ENCODE measurements around the gene TCF7L1.

The TCF7L1 gene

GRCh38 chr2:85166021-85166420 lies 32.8 kb downstream of the TCF7L1 start:
- no peak for DNase-seq (ENCODE audit: low read depth, low spot score)
- no peak overlapping the region for H3K4me3 ChIP-seq (ENCODE audit: low read depth, low read length)
- TF ChIP-seq, protein P1, sequence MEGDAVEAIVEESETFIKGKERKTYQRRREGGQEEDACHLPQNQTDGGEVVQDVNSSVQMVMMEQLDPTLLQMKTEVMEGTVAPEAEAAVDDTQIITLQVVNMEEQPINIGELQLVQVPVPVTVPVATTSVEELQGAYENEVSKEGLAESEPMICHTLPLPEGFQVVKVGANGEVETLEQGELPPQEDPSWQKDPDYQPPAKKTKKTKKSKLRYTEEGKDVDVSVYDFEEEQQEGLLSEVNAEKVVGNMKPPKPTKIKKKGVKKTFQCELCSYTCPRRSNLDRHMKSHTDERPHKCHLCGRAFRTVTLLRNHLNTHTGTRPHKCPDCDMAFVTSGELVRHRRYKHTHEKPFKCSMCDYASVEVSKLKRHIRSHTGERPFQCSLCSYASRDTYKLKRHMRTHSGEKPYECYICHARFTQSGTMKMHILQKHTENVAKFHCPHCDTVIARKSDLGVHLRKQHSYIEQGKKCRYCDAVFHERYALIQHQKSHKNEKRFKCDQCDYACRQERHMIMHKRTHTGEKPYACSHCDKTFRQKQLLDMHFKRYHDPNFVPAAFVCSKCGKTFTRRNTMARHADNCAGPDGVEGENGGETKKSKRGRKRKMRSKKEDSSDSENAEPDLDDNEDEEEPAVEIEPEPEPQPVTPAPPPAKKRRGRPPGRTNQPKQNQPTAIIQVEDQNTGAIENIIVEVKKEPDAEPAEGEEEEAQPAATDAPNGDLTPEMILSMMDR (IDR thresholded peaks at IDR 0.05; ENCODE audit: low read depth, low read length), result no peak
- in situ Hi-C loops (cut with HindIII; ENCODE audit: low sequenced_read_pairs), result no loop called here

DNA sequence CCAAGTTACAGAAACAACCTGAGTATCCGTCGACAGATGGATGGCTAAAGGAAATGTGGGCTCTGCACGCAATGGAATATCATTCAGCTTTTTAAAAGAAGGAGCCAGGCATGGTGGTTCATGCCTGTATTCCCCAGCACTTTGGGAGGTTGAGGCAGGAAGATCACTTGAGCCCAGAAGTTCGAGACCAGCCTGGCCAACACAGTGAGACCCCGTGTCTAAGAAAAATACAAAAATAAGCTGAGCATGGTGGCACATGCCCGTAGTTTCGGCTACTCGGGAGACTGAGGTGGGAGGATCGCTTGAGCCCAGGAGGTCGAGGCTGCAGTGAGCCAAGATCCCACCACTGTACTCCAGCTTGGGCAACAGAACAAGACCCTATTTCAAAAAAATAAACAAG lies 34.3 kb downstream of the TCF7L1 start:
- no peak overlapping the region for H3K4me3 ChIP-seq (ENCODE audit: low read depth, low read length)
- TF ChIP-seq, protein P1 (IDR thresholded peaks at IDR 0.05; ENCODE audit: low read depth, low read length), result no peak
- DNase-seq (ENCODE audit: low read depth, low spot score), result no peak
- in situ Hi-C loops (cut with HindIII; ENCODE audit: low sequenced_read_pairs), result no loop called here

DNA sequence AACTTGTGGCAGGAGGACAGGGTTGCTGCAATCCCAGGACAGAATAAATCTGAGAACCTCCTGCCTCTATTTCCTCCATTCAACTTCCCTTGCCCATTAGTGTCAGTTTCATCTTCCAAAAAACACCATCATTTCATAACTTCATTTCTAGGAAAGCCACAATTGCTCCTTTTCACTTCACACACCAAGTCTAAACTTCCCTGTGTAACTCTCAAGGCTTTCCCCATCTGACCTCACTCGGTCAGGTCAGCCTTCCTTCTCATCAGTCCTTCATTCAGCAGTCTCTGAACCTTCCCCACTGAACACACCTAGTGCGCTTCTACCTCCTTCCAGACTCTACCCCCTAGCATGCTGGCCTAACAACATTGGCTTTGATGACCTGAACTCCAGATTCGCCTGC lies 35.8 kb downstream of the TCF7L1 start:
- in situ Hi-C loops (cut with HindIII; ENCODE audit: low sequenced_read_pairs), result no loop called here
- no peak for DNase-seq (ENCODE audit: low read depth, low spot score)
- TF ChIP-seq, protein P1 (IDR thresholded peaks at IDR 0.05; ENCODE audit: low read depth, low read length), result no peak
- H3K4me3 ChIP-seq (ENCODE audit: low read depth, low read length), result no peak overlapping the region

DNA sequence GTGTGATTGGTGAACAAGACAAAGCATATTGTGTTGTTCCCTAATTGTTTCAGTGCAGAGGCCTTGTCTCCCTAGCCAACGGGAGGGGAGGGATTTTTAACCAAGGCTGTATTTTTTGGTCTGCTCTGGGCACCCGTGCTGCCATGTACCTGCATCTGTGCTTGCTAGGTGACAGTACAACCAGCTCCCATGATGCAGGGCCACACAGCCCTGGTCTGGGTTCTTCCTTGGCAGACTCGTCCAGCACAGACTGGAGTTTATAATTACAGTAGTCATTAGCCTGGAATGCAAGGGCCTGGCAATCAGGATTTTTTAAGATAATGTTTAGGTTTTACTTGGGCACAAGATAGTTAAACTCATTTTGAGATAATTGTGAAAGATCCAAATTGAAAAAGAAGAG lies 36.4 kb downstream of the TCF7L1 start:
- no peak for DNase-seq (ENCODE audit: low read depth, low spot score)
- in situ Hi-C loops (cut with HindIII; ENCODE audit: low sequenced_read_pairs), result no loop called here
- TF ChIP-seq, protein P1 (IDR thresholded peaks at IDR 0.05; ENCODE audit: low read depth, low read length), result no peak
- no peak overlapping the region for H3K4me3 ChIP-seq (ENCODE audit: low read depth, low read length)

- DNase-seq (ENCODE audit: low read depth, low spot score), result no peak
- TF ChIP-seq, protein P1 (IDR thresholded peaks at IDR 0.05; ENCODE audit: low read depth, low read length), result no peak
- no peak overlapping the region for H3K4me3 ChIP-seq (ENCODE audit: low read depth, low read length)
- in situ Hi-C loops (cut with HindIII; ENCODE audit: low sequenced_read_pairs), result no loop called here
These were observed 37.8 kb downstream of the TCF7L1 start for GRCh38 chr2:85170938-85171475.

GRCh38 chr2:85171916-85172315 lies 38.7 kb downstream of the TCF7L1 start:
- no peak for DNase-seq (ENCODE audit: low read depth, low spot score)
- in situ Hi-C loops (cut with HindIII; ENCODE audit: low sequenced_read_pairs), result no loop called here
- no peak overlapping the region for H3K4me3 ChIP-seq (ENCODE audit: low read depth, low read length)
- TF ChIP-seq, protein P1 (IDR thresholded peaks at IDR 0.05; ENCODE audit: low read depth, low read length), result no peak

DNA sequence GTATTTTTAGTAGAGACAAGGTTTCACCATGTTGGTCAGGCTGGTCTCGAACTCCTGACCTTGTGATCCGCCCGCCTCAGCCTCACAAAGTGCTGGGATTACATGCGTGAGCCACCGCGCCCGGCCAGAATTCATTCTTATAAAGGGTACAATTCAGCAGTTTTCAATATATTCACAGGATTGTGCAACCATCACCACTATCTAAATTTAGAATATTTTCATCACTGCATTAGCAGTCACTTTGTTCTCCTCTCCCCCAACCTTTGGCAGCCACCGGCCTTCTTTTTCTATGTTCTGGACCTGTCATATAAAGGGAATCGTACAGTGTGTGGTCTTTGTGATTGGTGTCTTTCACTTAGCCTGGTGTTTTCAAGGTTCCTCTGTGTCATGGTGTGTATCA lies 40.7 kb downstream of the TCF7L1 start:
- no peak overlapping the region for H3K4me3 ChIP-seq (ENCODE audit: low read depth, low read length)
- in situ Hi-C loops (cut with HindIII; ENCODE audit: low sequenced_read_pairs), result no loop called here
- TF ChIP-seq, protein P1 (IDR thresholded peaks at IDR 0.05; ENCODE audit: low read depth, low read length), result no peak
- no peak for DNase-seq (ENCODE audit: low read depth, low spot score)
